HFFc6 (cell line): ENCODE measurements around the gene CYP3A5. TPM values are rescaled to one million over a fixed set of nuclear protein-coding genes. Genes with fewer than 3 reads are reported as not detected.
"Not testable (repeated sequence)": the region's sequence is repeated elsewhere in the genome, so short reads cannot be mapped to it uniquely, and the experiment has no call there.

Experiments
- DNase-seq: peaks from one replicate; pipeline ENCODE4 v3.0.0-alpha.2; 2018
- H3K27ac Mint-ChIP-seq: 2 replicates; pipeline ENCODE4 v1.8.0; 2020; ENCODE audit warnings: mild to moderate bottlenecking, mixed read lengths
- H3K27me3 Mint-ChIP-seq: 2 replicates; pipeline ENCODE4 v1.8.0; 2021; ENCODE audit warnings: mild to moderate bottlenecking, moderate library complexity, mixed read lengths; ENCODE audit not compliant: insufficient read depth
- H3K36me3 Mint-ChIP-seq: 2 replicates; pipeline ENCODE4 v1.8.0; 2021; ENCODE audit warnings: low read depth, mixed read lengths
- H3K4me1 Mint-ChIP-seq: 2 replicates; pipeline ENCODE4 v1.8.0; 2020; ENCODE audit warnings: low read depth, mixed read lengths
- H3K4me3 Mint-ChIP-seq: 2 replicates; pipeline ENCODE4 v1.8.0; 2020; ENCODE audit warnings: mild to moderate bottlenecking, moderate library complexity, mixed read lengths
- H3K9me3 Mint-ChIP-seq: 2 replicates; pipeline ENCODE4 v1.8.0; 2020; ENCODE audit warnings: mild to moderate bottlenecking, mixed read lengths
- CTCF ChIP-seq: fragments of 200-600 bp; sonication (generic); IDR thresholded peaks from 2 replicates; pipeline ENCODE4 v1.5.0; 2021; ENCODE audit warnings: antibody characterized with exemption, mild to moderate bottlenecking
- total RNA-seq, 6 experiments: library from RNA; stranded (reverse); fragmentation: NEBNext Ultra II Directional; extraction: Animal tissue kit (Norgen Biotek cat#: 25700); gene quantifications; 2 replicates in 1 of 6; 3 replicates in 5 of 6; pipeline ENCODE4 v1.2.3, GENCODE V29; 2021

Gene CYP3A5
- total RNA-seq, 6 experiments from 2014 or later = 0.30 to 1.8 (median 0.48) TPM

GRCh38 chr7:99713995-99714570 lies 34.3 kb upstream of the CYP3A5 start:
- Mint-ChIP-seq H3K4me3 (no peak overlapping the region), H3K36me3 (no peaks in the 10 kb centered on the region), H3K27ac (no peak overlapping the region), H3K27me3 (peaks cover 6% of the 10 kb centered on the region), H3K4me1 (peaks cover 6% of the 10 kb centered on the region), H3K9me3 (no peaks in the 10 kb centered on the region; the same call in 1 of the 2 replicates)
- TF ChIP-seq CTCF = no peak
- DNase-seq = no peak

GRCh38 chr7:99709838-99710578 lies 30.2 kb upstream of the CYP3A5 start:
- Mint-ChIP-seq H3K27me3 (peaks cover 7% of the 10 kb centered on the region), H3K4me3 (no peak overlapping the region), H3K4me1 (peaks cover 6% of the 10 kb centered on the region), H3K9me3 (peaks cover 13% of the 10 kb centered on the region; the same call in 1 of the 2 replicates), H3K27ac (no peak overlapping the region), H3K36me3 (peaks cover 8% of the 10 kb centered on the region; the same call in 1 of the 2 replicates)
- TF ChIP-seq CTCF = no peak
- no peak for DNase-seq

- Mint-ChIP-seq H3K9me3 (peaks cover 13% of the 10 kb centered on the region; the same call in 1 of the 2 replicates), H3K4me3 (no peak overlapping the region), H3K36me3 (peaks cover 8% of the 10 kb centered on the region; the same call in 1 of the 2 replicates), H3K4me1 (peaks cover 3% of the 10 kb centered on the region), H3K27me3 (peaks cover 7% of the 10 kb centered on the region), H3K27ac (no peak overlapping the region)
- no peak for TF ChIP-seq CTCF
- DNase-seq = no peak
These were observed 29.5 kb upstream of the CYP3A5 start for GRCh38 chr7:99709260-99709659.

GRCh38 chr7:99707096-99707495 lies 27.3 kb upstream of the CYP3A5 start:
- H3K4me3 Mint-ChIP-seq = no peak overlapping the region
- H3K36me3 Mint-ChIP-seq = peaks cover 8% of the 10 kb centered on the region; the same call in 1 of the 2 replicates
- no peak overlapping the region for H3K27ac Mint-ChIP-seq
- peaks cover 7% of the 10 kb centered on the region; the same call in 1 of the 2 replicates for H3K27me3 Mint-ChIP-seq
- peak; percentile 4 for DNase-seq
- no peaks in the 10 kb centered on the region for H3K4me1 Mint-ChIP-seq
- TF ChIP-seq CTCF = no peak
- H3K9me3 Mint-ChIP-seq = peaks cover 13% of the 10 kb centered on the region; the same call in 1 of the 2 replicates

GRCh38 chr7:99699946-99700345 lies 20.1 kb upstream of the CYP3A5 start:
- TF ChIP-seq CTCF = no peak
- Mint-ChIP-seq H3K9me3 (no peaks in the 10 kb centered on the region; the same call in 1 of the 2 replicates), H3K27ac (no peak overlapping the region), H3K27me3 (peaks cover 23% of the 10 kb centered on the region), H3K36me3 (no peaks in the 10 kb centered on the region), H3K4me1 (peaks cover 9% of the 10 kb centered on the region), H3K4me3 (no peak overlapping the region)
- DNase-seq = no peak

- not testable (repeated sequence) for H3K4me1 Mint-ChIP-seq, H3K4me3 Mint-ChIP-seq, H3K36me3 Mint-ChIP-seq, DNase-seq, H3K27ac Mint-ChIP-seq, H3K9me3 Mint-ChIP-seq
- peaks cover 23% of the 10 kb centered on the region for H3K27me3 Mint-ChIP-seq
These were observed 19.3 kb upstream of the CYP3A5 start for GRCh38 chr7:99698867-99699730.
